Stimulated activated CD4-positive, alpha-beta T cell treated with anti-CD3 and anti-CD28 coated beads, TNF-alpha, amount 100 ng/mL, for 1 hour (primary cell): ENCODE data around the gene YY2.
"Not testable (repeated sequence)": the region's sequence is repeated elsewhere in the genome, so short reads cannot be mapped to it uniquely, and the experiment has no call there.

ENCODE experiments used
- DNase-seq, 3 donors: peaks; one replicate each; pipeline ENCODE4 v3.0.0-alpha.2; 2020; ENCODE audit warnings: low read depth in 3 of 3, low spot score in 1 of 3

YY2 gene

DNA sequence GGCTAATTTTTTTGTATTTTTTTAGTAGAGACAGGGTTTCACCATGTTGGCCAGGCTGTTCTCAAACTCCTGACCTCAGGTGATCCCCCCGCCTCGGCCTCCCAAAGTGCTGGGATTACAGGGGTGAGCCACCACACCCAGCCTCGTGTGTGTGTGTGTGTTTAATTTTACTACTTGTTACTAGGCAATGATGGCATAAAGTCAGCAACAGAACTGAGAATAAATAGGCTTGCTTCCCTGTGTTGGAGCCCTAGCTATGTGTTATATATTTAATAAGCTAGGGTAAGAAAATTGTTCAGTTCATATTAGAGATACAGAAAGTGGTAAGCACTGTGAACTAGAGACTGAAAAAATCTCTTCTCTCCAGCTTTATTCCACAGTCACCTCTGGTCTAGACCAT lies 18.4 kb downstream of the YY2 start:
- DNase-seq, result not testable (repeated sequence)

DNA sequence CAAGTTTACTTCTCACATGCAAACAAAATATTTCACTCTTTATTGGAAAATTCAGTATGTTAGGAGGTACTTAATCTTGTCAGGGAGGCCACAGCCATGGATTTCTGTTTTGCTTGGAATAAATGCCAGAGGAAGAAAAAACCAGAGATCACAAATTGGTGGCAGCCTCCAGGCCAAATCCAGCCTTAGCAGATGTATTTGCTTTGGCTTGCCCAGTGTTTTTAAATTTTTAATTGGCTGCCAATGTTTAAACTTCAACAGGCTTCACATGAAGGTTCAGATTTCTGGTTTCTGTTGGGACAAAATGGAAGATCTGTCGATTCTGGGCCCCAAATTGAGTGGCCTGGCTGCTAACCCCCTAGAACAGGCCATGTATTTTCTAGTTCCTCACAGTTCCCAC lies 19.2 kb downstream of the YY2 start:
- DNase-seq, result no peak

- DNase-seq, result no peak
Observed at GRCh38 chrX:21881881-21882574, 26.2 kb downstream of the YY2 start.

- DNase-seq, result no peak
Observed at GRCh38 chrX:21883258-21883657, 27.5 kb downstream of the YY2 start.

DNA sequence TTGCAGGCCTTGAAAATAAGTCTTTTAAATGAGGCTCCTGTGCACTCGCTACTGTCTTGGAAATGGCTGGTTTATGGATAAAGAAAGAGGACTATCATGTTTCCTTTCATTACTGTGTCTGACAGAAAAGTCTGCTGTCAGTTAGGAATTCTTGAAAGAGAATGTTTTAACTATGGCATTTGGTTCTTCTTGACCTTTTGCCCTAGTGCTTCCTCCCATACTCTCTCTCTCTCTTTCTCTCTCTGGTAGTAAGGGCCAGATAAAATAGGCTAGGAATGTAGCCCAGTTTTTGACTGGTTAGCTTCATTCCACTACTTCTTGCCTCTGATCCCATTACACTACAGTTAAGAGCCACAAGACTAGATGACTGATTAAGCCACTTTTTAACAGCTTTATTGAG lies 29.8 kb downstream of the YY2 start:
- DNase-seq, result no peak

DNA sequence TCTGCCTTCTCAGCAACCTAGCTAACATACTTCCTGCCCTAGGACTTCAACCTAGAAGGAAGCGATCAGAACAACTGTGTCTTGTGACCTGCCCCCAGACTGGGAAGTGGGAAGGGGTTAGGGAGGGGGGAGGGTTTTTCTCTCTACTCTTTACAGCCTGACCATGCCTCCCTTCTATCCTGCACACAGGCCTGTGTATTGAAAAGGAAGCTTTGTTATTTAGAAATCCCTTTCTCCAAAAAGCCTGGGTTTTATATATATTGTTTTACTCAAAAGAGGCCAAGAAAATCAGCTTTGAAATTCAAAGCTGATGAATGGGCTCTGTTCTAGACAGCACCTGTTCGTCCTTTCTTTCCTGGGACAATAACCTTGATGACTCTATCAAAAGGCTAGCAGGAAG lies 49.5 kb downstream of the YY2 start:
- DNase-seq, result no peak

DNA sequence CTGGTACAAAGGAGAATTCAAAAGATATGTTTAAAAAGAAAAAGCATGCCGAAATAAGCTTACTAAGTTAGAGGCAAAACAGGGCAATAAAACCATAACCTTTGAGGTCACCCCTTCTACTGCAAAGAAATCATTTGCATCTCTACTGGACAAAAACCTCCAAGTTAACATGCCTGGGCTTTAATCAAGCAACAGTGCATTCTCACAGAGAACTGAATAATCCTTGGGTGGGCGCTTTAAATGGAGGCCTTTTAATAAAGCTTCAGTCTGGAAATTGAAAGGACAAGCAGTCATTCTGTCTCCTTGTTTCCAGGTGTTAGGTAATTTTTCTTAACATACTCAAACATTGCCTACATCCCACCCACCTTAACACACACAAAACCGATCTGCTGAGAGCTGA lies 50.2 kb downstream of the YY2 start:
- no peak for DNase-seq

DNA sequence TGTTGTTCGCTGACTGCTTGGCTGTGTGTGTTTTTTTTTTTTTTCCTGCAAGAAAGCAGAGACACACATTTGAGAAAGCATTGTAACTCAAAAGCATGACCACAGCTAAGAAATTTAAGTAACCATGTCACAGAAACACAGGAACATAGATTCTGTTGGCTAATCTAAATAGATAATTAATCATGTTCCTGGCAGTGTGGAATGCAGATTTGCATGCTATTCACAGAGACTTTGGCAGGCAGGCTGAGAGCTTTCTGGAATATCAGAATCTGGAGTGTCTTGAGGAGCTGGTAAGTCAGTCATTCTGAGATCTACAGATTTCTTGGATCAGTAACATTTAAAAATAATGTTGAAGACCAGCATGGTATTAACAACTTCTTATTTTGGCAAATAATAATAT lies 51.5 kb downstream of the YY2 start:
- no peak for DNase-seq
